ENCODE results near the gene MTERF4.

GRCh38 chr2:241148239-241148638, 46.2 kb upstream of the MTERF4 start:
- TF ChIP-seq, protein P1, sequence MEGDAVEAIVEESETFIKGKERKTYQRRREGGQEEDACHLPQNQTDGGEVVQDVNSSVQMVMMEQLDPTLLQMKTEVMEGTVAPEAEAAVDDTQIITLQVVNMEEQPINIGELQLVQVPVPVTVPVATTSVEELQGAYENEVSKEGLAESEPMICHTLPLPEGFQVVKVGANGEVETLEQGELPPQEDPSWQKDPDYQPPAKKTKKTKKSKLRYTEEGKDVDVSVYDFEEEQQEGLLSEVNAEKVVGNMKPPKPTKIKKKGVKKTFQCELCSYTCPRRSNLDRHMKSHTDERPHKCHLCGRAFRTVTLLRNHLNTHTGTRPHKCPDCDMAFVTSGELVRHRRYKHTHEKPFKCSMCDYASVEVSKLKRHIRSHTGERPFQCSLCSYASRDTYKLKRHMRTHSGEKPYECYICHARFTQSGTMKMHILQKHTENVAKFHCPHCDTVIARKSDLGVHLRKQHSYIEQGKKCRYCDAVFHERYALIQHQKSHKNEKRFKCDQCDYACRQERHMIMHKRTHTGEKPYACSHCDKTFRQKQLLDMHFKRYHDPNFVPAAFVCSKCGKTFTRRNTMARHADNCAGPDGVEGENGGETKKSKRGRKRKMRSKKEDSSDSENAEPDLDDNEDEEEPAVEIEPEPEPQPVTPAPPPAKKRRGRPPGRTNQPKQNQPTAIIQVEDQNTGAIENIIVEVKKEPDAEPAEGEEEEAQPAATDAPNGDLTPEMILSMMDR (conservative IDR thresholded peaks at IDR 0.05): no peak
- TF ChIP-seq ZFX (IDR thresholded peaks at IDR 0.05): no peak

Measured in C4-2B (cell line).